GM12878 (cell line): ENCODE data around the gene PFKP.

ENCODE experiments used
- CTCF ChIP-seq, 3 experiments: IDR thresholded peaks in 2 of 3; conservative IDR thresholded peaks in 1 of 3; 2 replicates each; pipeline ENCODE4 v1.5.1; 2011; ENCODE audit warnings: low read depth in 3 of 3, low read length in 3 of 3, mild to moderate bottlenecking in 3 of 3, control low read depth in 2 of 3, moderate library complexity in 2 of 3, inconsistent platforms in 1 of 3, mixed read lengths in 1 of 3; ENCODE audit not compliant: control insufficient read depth in 2 of 3, insufficient read depth in 1 of 3; ENCODE audit errors: extremely low read depth in 1 of 3
- KDM1A ChIP-seq: fragments of 200-600 bp; sonication (generic); IDR thresholded peaks from 2 replicates; pipeline ENCODE4 v1.6.1; 2016; ENCODE audit warnings: borderline replicate concordance
- NFYA ChIP-seq: IDR thresholded peaks from 2 replicates; pipeline ENCODE4 v1.6.1; 2011; ENCODE audit warnings: low read depth, mild to moderate bottlenecking, low read length, improper control_type of control experiment, borderline replicate concordance
- POLR2A ChIP-seq: IDR thresholded peaks from 2 replicates; pipeline ENCODE4 v1.6.1; 2011; ENCODE audit warnings: low read depth, mild to moderate bottlenecking, low read length
- PRDM15 ChIP-seq: fragments of 450-650 bp; formaldehyde crosslinking; IDR thresholded peaks from 2 replicates; pipeline ENCODE4 v1.4.0; 2020; ENCODE audit warnings: mild to moderate bottlenecking, moderate library complexity
- TAF1 ChIP-seq: IDR thresholded peaks from 2 replicates; pipeline ENCODE4 v1.6.1; 2011; ENCODE audit warnings: mild to moderate bottlenecking, low read depth, low read length, borderline replicate concordance

GRCh38 chr10:3096149-3096548, 28.8 kb downstream of the PFKP start:
- TF ChIP-seq POLR2A (no peak), KDM1A (no peak), CTCF (IDR thresholded peaks at IDR 0.05 in 2 of 3, conservative IDR thresholded peaks at IDR 0.05 in 1 of 3; ENCODE audit: control insufficient read depth in 2 of 3, extremely low read depth in 1 of 3, insufficient read depth in 1 of 3, low read depth in 3 of 3, low read length in 3 of 3) (no peak), NFYA (no peak), PRDM15 (CRISPR knock-in tag) (no peak), TAF1 (no peak)
